Vagina (tissue), 2 donors: ENCODE results near the gene CLDN19.
"Not testable (repeated sequence)": the region's sequence is repeated elsewhere in the genome, so short reads cannot be mapped to it uniquely, and the experiment has no call there.

ENCODE experiments used
- POLR2A ChIP-seq, 2 donors: fragments of 450-650 bp; IDR thresholded peaks; one replicate each; pipeline ENCODE4 v1.6.1; 2017; ENCODE audit warnings: antibody characterized with exemption in 2 of 2, mild to moderate bottlenecking in 2 of 2, moderate library complexity in 2 of 2
- POLR2AphosphoS5 ChIP-seq, 2 donors: sonication (generic); formaldehyde crosslinking; IDR thresholded peaks; one replicate each; pipeline ENCODE4 v1.9.0; 2017; ENCODE audit warnings: antibody characterized with exemption in 2 of 2, mild to moderate bottlenecking in 2 of 2, low read depth in 1 of 2; ENCODE audit not compliant: insufficient read depth in 1 of 2
- TF ChIP-seq, protein P1 (sequence below), 3 experiments: fragments of 450-650 bp in 2 of 3; fragments of 200-600 bp in 1 of 3; sonication (generic) in 1 of 3; IDR thresholded peaks; one replicate each; pipeline ENCODE4 v1.5.1; 2017 to 2019; ENCODE audit warnings: antibody characterized with exemption in 3 of 3, mild to moderate bottlenecking in 2 of 3, moderate library complexity in 2 of 3

DNA sequence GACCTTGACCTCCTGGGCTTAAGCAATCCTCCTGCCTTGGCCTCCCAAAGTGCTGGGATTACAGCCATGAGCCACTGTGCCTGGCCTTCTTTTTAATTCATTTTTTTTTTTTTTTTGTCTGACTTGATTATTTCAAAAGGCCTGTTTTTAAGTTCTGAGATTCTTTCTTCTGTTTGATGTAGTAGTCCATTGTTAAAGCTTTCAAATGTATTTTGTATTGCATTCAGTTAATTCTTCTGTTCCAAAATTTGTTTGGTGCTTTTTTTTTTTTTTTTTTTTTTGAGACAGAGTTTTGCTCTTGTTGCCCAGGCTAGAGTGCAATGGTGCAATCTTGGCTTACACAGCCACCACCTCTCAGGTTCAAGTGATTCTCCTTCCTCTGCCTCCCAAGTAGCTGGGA, 25.6 kb downstream of the CLDN19 start:
- TF ChIP-seq, protein P1, sequence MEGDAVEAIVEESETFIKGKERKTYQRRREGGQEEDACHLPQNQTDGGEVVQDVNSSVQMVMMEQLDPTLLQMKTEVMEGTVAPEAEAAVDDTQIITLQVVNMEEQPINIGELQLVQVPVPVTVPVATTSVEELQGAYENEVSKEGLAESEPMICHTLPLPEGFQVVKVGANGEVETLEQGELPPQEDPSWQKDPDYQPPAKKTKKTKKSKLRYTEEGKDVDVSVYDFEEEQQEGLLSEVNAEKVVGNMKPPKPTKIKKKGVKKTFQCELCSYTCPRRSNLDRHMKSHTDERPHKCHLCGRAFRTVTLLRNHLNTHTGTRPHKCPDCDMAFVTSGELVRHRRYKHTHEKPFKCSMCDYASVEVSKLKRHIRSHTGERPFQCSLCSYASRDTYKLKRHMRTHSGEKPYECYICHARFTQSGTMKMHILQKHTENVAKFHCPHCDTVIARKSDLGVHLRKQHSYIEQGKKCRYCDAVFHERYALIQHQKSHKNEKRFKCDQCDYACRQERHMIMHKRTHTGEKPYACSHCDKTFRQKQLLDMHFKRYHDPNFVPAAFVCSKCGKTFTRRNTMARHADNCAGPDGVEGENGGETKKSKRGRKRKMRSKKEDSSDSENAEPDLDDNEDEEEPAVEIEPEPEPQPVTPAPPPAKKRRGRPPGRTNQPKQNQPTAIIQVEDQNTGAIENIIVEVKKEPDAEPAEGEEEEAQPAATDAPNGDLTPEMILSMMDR (IDR thresholded peaks at IDR 0.05) = not testable (repeated sequence)
- TF ChIP-seq POLR2A (IDR thresholded peaks at IDR 0.05); POLR2AphosphoS5 (IDR thresholded peaks at IDR 0.05; ENCODE audit: insufficient read depth in 1 of 2, low read depth in 1 of 2): not testable (repeated sequence)
